Stimulated activated CD4-positive, alpha-beta T cell treated with anti-CD3 and anti-CD28 coated beads, Interleukin-1b, Interleukin-23, amount 100 ng/mL, for 4 hours (primary cell): Measurements from ENCODE around the gene VRTN.
"Not testable (repeated sequence)": the region's sequence is repeated elsewhere in the genome, so short reads cannot be mapped to it uniquely, and the experiment has no call there.

Experiments
- DNase-seq, 2 donors: peaks; one replicate each; pipeline ENCODE4 v3.0.0-alpha.2; 2020; ENCODE audit warnings: low read depth in 2 of 2

Gene VRTN

DNA sequence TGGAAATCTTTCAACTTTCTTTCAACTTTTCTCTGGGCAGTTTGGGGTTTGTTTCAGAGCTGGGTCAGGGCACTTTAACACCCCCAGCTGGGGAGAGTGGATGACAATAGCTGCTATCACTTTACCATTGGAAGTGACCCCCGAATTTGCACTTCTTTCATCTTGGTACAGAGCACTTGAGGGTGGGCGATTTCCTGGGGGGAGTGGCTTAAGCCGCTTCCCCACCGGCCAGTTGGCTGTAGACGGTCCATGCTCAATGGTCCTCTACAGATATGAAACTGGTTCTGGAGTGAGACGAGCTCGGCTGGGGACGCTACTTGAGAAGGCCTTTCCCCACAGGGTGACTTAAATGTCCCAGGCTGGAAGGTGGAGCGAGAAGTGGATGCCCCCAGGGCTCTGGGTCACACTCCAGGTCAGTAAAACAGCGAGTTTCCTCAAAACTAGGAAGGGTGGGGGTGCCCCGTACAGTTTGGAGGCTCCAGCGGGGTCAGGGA is at the start of gene VRTN:
TSS of gene VRTN (plus strand) at position 231 of the 494 bp plus-strand sequence. CDS start 8,313 bp downstream, outside the sequence.
- no peak for DNase-seq

DNA sequence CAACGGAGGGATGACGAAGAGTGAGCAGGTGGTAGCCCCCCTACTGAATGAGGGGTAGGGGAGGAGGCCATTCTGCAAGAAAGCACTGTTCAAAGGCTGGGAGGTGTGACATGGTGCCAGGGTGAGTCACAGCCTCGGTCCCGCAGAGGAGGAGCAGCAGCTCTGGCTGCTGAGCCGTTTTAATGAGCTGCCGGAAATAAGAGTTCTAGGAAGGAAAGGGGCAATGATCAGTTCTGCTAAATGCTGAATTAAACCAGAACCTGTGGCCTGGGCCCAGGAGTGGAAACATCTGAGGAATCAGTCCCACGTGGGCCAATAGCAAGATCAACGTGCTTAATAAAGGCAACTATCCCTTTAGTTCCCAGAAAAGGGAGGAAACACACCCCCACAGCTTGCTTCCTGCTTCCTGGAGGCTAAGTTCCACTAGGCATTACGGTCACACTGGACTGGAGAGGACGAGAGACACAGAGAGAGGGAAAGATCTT is 49.2 kb upstream of the VRTN start:
- no peak for DNase-seq

- DNase-seq, result no peak
These were observed 46.6 kb upstream of the VRTN start for GRCh38 chr14:74301594-74302151.

- no peak for DNase-seq
These were observed 46.1 kb upstream of the VRTN start for GRCh38 chr14:74302152-74302628.

- peak; percentile 75 to 79 for DNase-seq
These were observed 45.4 kb upstream of the VRTN start, which contains the start of gene ABCD4 for GRCh38 chr14:74302634-74303569. ABCD4 (minus strand) TSS chr14:74302934; CDS start chr14:74302912, 22 bp downstream.

GRCh38 chr14:74308695-74309094 is 39.6 kb upstream of the VRTN start:
- no peak for DNase-seq

- DNase-seq, result no peak
These were observed 38.9 kb upstream of the VRTN start for GRCh38 chr14:74309125-74310022.

- DNase-seq, result no peak
These were observed 36.1 kb upstream of the VRTN start for GRCh38 chr14:74312161-74312560.

GRCh38 chr14:74313601-74314000 is 34.7 kb upstream of the VRTN start:
- DNase-seq, result no peak

- no peak for DNase-seq
These were observed 33.7 kb upstream of the VRTN start for GRCh38 chr14:74314576-74314975.

DNA sequence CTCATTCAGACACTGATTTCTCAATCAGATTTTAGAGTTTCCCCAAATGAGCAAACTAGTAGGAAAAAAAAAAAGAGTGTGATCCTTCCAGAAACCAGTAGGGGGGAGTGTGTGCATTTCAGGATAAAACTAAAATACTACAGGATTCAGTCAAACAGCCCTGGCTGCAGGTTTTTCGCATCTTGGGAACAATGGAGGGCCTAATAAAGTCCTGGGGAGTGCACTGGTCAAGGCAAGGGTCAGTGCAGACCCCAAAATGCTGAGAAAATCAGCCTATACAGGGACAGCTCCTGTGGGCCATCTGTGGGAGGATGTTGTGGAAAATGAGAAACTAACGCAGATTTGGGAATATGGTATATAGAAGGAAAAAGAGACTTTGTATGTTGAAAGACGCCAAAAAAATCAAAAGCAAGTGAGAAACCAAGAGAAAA is 23.3 kb upstream of the VRTN start:
- no peak for DNase-seq

DNA sequence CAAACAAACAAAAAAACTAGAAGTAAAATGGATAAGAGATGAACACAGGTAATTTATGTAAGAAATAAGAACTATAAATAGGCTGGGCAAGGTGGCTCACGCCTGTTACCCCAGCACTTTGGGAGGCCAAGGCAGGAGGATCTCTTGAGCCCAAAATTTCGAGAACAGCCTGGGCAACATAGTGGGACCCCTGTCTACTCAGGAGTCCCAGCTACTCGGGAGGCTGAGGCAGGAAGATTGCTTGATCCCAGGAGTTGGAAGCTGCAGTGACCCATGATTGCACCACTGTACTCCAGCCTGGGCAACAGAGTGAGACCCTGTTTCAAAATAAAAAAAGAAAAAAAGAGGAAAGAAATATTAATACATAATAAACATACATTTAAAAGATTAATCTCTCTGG is 22.8 kb upstream of the VRTN start:
- no peak for DNase-seq

GRCh38 chr14:74326369-74327152 is 21.7 kb upstream of the VRTN start:
- no peak for DNase-seq

- DNase-seq, result not testable (repeated sequence)
These were observed 18.2 kb upstream of the VRTN start for GRCh38 chr14:74329950-74330552.

DNA sequence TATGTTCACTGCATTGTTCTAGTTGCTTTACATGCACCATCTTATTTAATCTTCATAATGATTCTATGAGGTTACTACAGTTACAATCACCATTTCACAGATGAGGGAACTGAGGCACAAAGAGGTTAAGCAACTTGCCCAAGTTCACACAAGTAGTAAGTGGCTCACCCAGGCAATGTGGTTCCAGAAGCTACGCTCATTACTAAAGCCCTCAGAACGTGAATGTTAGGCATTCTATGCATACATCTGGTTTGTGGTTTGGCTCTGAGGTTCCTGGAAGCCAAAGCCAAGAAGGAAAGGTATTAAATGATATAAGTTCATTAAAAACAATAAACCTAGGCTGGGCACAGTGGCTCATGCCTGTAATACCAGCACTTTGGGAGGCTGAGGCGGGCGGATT is 14.4 kb upstream of the VRTN start:
- no peak for DNase-seq

DNA sequence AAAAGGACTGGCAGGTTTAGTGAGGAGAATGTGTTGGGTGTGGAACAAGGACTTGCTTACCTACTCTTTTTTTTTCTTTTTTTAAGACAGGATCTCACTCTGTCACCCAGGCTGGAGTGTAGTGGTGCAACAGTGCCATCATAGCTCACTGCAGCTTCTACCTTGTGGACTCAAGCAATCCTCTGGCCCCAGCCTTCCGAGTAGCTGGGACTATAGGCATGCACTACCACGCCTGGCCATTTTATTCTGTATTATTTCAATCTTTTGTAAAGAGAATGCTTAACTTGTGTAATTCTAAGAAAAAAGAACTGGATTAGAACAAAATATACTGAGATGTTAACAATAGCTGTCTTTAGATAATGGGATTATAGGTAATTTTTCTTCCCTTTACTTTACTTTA is 1.9 kb upstream of the VRTN start:
- no peak for DNase-seq

GRCh38 chr14:74347097-74347794 is 1.0 kb upstream of the VRTN start:
- DNase-seq, result no peak

GRCh38 chr14:74347795-74348100 is 523 bp upstream of the VRTN start:
- no peak for DNase-seq

GRCh38 chr14:74348735-74349463 is 628 bp downstream of the VRTN start:
- no peak for DNase-seq
